Activated CD4-positive, alpha-beta T cell treated with anti-CD3 and anti-CD28 coated beads for 36 hours (primary cell): ENCODE measurements around the gene C9orf50. TPM values are rescaled to one million over a fixed set of nuclear protein-coding genes. Genes with fewer than 3 reads are reported as not detected.

ENCODE experiments used
- ATAC-seq: fragments of 200-7000 bp; cut with Tn5 transposase; one replicate; pipeline ENCODE4 v1.10.0; 2021; ENCODE audit warnings: mild to moderate bottlenecking, moderate library complexity
- CTCF ChIA-PET: fragments of 350-600 bp; sonication (Branson Sonifier 250); formaldehyde crosslinking; loops from one replicate; lab custom pipeline; 2021; ENCODE audit warnings: antibody characterized with exemption; lab: Charles Lee
- POLR2A ChIA-PET: fragments of 350-600 bp; sonication (Branson Sonifier 250); formaldehyde crosslinking; loops from one replicate; lab custom pipeline; 2021; ENCODE audit warnings: antibody characterized with exemption, inconsistent platforms; lab: Charles Lee
- DNase-seq: peaks from one replicate; pipeline ENCODE4 v3.0.0-alpha.2; 2020
- H3K27ac Mint-ChIP-seq: one replicate; pipeline ENCODE4 v1.8.0; 2021; ENCODE audit warnings: mixed read lengths
- H3K27me3 Mint-ChIP-seq: one replicate; pipeline ENCODE4 v1.8.0; 2021; ENCODE audit warnings: mixed read lengths
- H3K36me3 Mint-ChIP-seq: one replicate; pipeline ENCODE4 v1.8.0; 2021; ENCODE audit warnings: low read depth, mixed read lengths
- H3K4me1 Mint-ChIP-seq: one replicate; pipeline ENCODE4 v1.8.0; 2021; ENCODE audit warnings: mixed read lengths
- H3K4me3 Mint-ChIP-seq: one replicate; pipeline ENCODE4 v1.8.0; 2021; ENCODE audit warnings: mild to moderate bottlenecking, moderate library complexity, mixed read lengths
- H3K9me3 Mint-ChIP-seq: one replicate; pipeline ENCODE4 v1.8.0; 2021; ENCODE audit warnings: low read depth, mixed read lengths
- intact Hi-C, 2 experiments: fragments of 100-400 bp; cut with DNase I in 1 of 2; cut with micrococcal nuclease in 1 of 2; formaldehyde crosslinking; loops; one replicate each; pipeline versions ENCODE4 v1.14.2 to v1.15.1; 2022 to 2024; cut with DNase I, micrococcal nuclease
- total RNA-seq, 2 experiments: library from RNA; stranded (reverse); gene quantifications; one replicate each; pipeline ENCODE4 v1.2.3, GENCODE V29; 2021

The C9orf50 gene
- total RNA-seq, 2 experiments from 2014 or later: not detected

- Mint-ChIP-seq H3K27ac (no peak overlapping the region), H3K9me3 (peaks cover under 1% of the 10 kb centered on the region), H3K27me3 (peaks cover 23% of the 10 kb centered on the region), H3K4me3 (peak overlapping the region; percentile 52), H3K4me1 (peaks cover 23% of the 10 kb centered on the region), H3K36me3 (no peaks in the 10 kb centered on the region)
- CTCF ChIA-PET: interaction anchor here (0.9 kb wide), 1 partner anchor 30 kb away, joined by 3 read pairs; no protein-coding TSS in a partner anchor
- DNase-seq (peak; percentile 50), ATAC-seq (no peak)
- POLR2A ChIA-PET: no interaction called here
- intact Hi-C loops: no loop called here
Observed at GRCh38 chr9:129568560-129569501, 52.1 kb downstream of the C9orf50 start.

GRCh38 chr9:129567842-129568559, 52.9 kb downstream of the C9orf50 start:
- Mint-ChIP-seq H3K36me3 (no peaks in the 10 kb centered on the region), H3K27me3 (peaks cover 23% of the 10 kb centered on the region), H3K9me3 (no peaks in the 10 kb centered on the region), H3K4me1 (peaks cover 23% of the 10 kb centered on the region), H3K4me3 (peak overlapping the region; percentile 45), H3K27ac (no peak overlapping the region)
- DNase-seq (no peak), ATAC-seq (peak; percentile 17)
- ChIA-PET POLR2A (no interaction called here), CTCF (interaction anchor here (0.6 to 0.8 kb wide), 2 partner anchors 71 to 170 kb away, joined by 3 read pairs; no protein-coding TSS in a partner anchor)
- intact Hi-C loops: no loop called here

GRCh38 chr9:129567329-129567728, 53.6 kb downstream of the C9orf50 start:
- Mint-ChIP-seq H3K4me3 (no peak overlapping the region), H3K4me1 (peaks cover 23% of the 10 kb centered on the region), H3K9me3 (no peaks in the 10 kb centered on the region), H3K27me3 (peaks cover 23% of the 10 kb centered on the region), H3K36me3 (no peaks in the 10 kb centered on the region), H3K27ac (no peak overlapping the region)
- ATAC-seq (no peak), DNase-seq (no peak)
- intact Hi-C loops: no loop called here
- ChIA-PET CTCF (interaction anchor here (0.6 to 0.8 kb wide), 2 partner anchors 70 to 170 kb away, joined by 3 read pairs; no protein-coding TSS in a partner anchor), POLR2A (no interaction called here)

- H3K27ac Mint-ChIP-seq: no peak overlapping the region
- ChIA-PET POLR2A (no interaction called here), CTCF (no interaction called here)
- DNase-seq (no peak), ATAC-seq (no peak)
- H3K4me3 Mint-ChIP-seq: no peak overlapping the region
- H3K9me3 Mint-ChIP-seq: no peaks in the 10 kb centered on the region
- intact Hi-C loops: no loop called here
- no peaks in the 10 kb centered on the region for H3K36me3 Mint-ChIP-seq
- H3K27me3 Mint-ChIP-seq: peaks cover 23% of the 10 kb centered on the region
- peaks cover 23% of the 10 kb centered on the region for H3K4me1 Mint-ChIP-seq
Observed at GRCh38 chr9:129566563-129567266, 54.2 kb downstream of the C9orf50 start.

GRCh38 chr9:129562917-129563316, 58.0 kb downstream of the C9orf50 start:
- H3K9me3 Mint-ChIP-seq: no peaks in the 10 kb centered on the region
- ATAC-seq: no peak
- H3K4me1 Mint-ChIP-seq: peaks cover under 1% of the 10 kb centered on the region
- no peak overlapping the region for H3K4me3 Mint-ChIP-seq
- DNase-seq: no peak
- H3K27ac Mint-ChIP-seq: no peak overlapping the region
- ChIA-PET CTCF (no interaction called here), POLR2A (no interaction called here)
- intact Hi-C loops: no loop called here
- no peaks in the 10 kb centered on the region for H3K36me3 Mint-ChIP-seq
- peaks cover 5% of the 10 kb centered on the region for H3K27me3 Mint-ChIP-seq

- Mint-ChIP-seq H3K27me3 (peaks cover 4% of the 10 kb centered on the region), H3K9me3 (no peaks in the 10 kb centered on the region), H3K4me3 (no peak overlapping the region), H3K36me3 (no peaks in the 10 kb centered on the region), H3K4me1 (no peaks in the 10 kb centered on the region), H3K27ac (no peak overlapping the region)
- ChIA-PET CTCF (no interaction called here), POLR2A (no interaction called here)
- intact Hi-C loops: no loop called here
- ATAC-seq (no peak), DNase-seq (no peak)
Observed at GRCh38 chr9:129562514-129562913, 58.4 kb downstream of the C9orf50 start.

Other genes starting within 250 kb of the C9orf50 start
- gene NTMT1, start 5.1 kb upstream of the C9orf50 start, total RNA-seq: 10 to 100 TPM; 50.1 to 69.2 TPM
- gene ASB6, start 21.1 kb upstream of the C9orf50 start, total RNA-seq: 10 to 100 TPM; 13.4 to 15.0 TPM
- gene PRRX2, start 44.5 kb upstream of the C9orf50 start, total RNA-seq: under 1 TPM; 0.49 to 0.57 TPM
- under 1 TPM; 0.09 to 0.16 TPM for gene PTGES, start 131.9 kb upstream of the C9orf50 start, total RNA-seq
- gene TOR1B, start 182.1 kb upstream of the C9orf50 start, total RNA-seq: 10 to 100 TPM; 18.0 to 22.1 TPM
- gene TOR1A, start 203.0 kb upstream of the C9orf50 start, total RNA-seq: 10 to 100 TPM; 34.9 to 39.7 TPM
- gene C9orf78, start 214.2 kb upstream of the C9orf50 start, total RNA-seq: 10 to 100 TPM; 42.8 to 59.8 TPM
- 10 to 100 TPM; 37.6 to 48.5 TPM for gene USP20, start 214.4 kb upstream of the C9orf50 start, total RNA-seq